Fibroblast of skin of scalp (primary cell): ENCODE measurements around the gene MRPL49. TPM values are rescaled to one million over a fixed set of nuclear protein-coding genes. Genes with fewer than 3 reads are reported as not detected.
A peak's percentile ranks its signal among the peaks of the same experiment; 100 is the strongest.

Source experiments
- DNase-seq: peaks from one replicate; pipeline ENCODE4 v3.0.0-alpha.2; 2013
- polyA plus RNA-seq, 2 experiments: library from polyadenylated mRNA; unstranded; fragments of 120-200 nt; gene quantifications; one replicate each; pipeline ENCODE4 v1.2.1, GENCODE V29; 2013; ENCODE audit not compliant: insufficient read length in 2 of 2

The MRPL49 gene
- 37.5 TPM for polyA plus RNA-seq (2013, experiment 1 of 2; ENCODE audit: insufficient read length)
- polyA plus RNA-seq (2013, experiment 2 of 2; ENCODE audit: insufficient read length) = 35.6 TPM

DNA sequence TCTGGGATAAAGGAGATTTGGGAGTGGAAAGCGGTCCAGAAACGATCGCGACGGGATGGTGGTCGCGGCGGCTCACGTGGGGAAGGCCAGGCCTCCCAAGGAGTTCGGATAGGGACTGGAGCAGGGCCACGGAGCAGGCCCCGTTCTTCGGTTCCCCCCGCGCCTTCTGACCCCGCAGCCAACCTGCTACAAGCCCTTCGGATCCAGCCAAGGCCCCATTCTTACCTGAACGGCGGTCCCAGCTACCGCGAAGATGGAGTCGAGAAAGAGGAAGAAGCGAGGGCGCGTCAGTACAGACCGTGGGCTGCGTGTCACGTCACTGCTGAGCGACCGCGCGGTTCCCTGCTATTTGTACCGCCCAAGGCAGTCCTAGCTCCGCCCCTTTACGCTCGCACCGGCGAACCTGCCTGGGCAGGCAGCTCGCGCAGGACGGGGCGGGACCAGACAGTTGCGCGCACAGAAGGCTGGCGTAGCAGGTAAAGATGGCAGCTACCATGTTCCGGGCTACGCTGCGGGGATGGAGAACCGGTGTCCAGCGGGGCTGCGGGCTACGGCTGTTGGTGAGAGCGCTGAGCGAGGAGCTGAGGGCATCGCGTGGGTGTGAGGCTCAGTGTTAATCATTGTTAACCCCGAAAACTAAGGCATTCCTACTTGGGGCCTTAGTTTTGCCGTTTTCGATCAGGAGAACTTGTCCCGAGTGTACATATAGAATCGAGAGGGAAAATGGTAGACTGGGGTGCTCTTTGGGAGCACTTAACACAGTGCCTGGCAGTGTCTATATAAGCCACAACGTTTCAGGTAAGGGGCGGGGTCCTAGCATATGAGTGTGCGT is at the start of gene MRPL49, which contains the start of gene FAU:
MRPL49 (plus strand) TSS at position 457 of the 832 bp plus-strand sequence; CDS start at position 483, 26 bp downstream.
FAU (minus strand) TSS at position 270 of the 832 bp plus-strand sequence. CDS start 321 bp downstream, outside the sequence.
- DNase-seq = peak; percentile 95

- DNase-seq = no peak
These were observed 49.5 kb upstream of the MRPL49 start for GRCh38 chr11:65072631-65072966.

GRCh38 chr11:65077451-65077850 is 44.7 kb upstream of the MRPL49 start:
- no peak for DNase-seq

- no peak for DNase-seq
These were observed 44.0 kb upstream of the MRPL49 start for GRCh38 chr11:65078151-65078550.

- no peak for DNase-seq
These were observed 43.3 kb upstream of the MRPL49 start for GRCh38 chr11:65078786-65079342.

- DNase-seq = no peak
These were observed 38.8 kb upstream of the MRPL49 start for GRCh38 chr11:65083134-65083833.

GRCh38 chr11:65083834-65084597 is 38.1 kb upstream of the MRPL49 start, which contains the start of the genes CDCA5 and ZFPL1:
TSS of gene CDCA5 (minus strand) at chr11:65084040. CDS start at chr11:65083978, 62 bp downstream.
TSS of gene ZFPL1 (plus strand) at chr11:65084222. CDS start at chr11:65084699, 477 bp downstream.
- DNase-seq = peak; percentile 97

DNA sequence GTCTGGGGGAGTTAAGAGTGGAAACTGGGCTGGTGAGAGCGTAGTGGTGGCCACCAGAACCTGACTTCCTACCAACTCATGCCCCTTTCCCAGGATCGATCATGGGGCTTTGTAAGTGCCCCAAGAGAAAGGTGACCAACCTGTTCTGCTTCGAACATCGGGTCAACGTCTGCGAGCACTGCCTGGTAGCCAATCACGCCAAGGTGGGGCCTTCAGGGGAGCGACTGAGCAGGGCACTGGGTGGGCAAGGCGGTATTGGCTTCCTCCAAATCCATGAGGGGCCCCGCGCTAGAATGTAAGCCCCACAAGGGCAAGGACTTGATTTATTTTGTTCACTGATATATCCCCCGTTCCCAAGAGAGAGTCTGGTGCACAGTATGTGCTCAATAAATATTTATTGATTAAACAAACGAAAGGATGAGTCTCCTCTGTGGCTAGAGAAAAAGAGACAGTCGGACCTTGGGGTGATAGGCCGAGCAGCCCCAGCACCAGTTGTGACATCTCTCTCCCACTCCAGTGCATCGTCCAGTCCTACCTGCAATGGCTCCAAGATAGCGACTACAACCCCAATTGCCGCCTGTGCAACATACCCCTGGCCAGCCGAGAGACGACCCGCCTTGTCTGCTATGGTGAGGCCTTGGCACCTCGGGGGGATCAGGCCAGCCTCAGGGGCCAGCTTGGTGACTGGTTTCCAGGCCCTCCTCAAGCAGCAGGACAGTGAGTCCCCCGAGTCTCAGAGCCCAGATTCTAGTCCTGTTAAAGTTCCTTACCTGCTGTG is 37.3 kb upstream of the MRPL49 start:
- no peak for DNase-seq

GRCh38 chr11:65085446-65085845 is 36.7 kb upstream of the MRPL49 start:
- DNase-seq = no peak

DNA sequence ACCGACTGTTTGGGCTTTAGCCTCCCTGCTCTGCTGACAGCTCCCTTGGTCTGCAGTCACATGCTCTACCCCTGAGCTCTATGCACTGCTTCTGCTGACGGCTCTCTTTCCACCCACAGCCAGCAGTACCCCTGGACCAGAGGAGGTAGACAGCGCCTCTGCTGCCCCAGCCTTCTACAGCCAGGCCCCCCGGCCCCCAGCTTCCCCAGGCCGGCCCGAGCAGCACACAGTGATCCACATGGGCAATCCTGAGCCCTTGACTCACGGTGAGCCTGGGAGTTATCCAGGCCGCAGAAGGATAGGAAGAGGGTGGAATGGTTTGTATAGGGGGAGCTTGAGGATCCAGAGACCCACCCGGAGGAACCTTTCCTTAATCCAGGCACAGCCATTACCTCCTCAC is 35.3 kb upstream of the MRPL49 start:
- DNase-seq = no peak

DNA sequence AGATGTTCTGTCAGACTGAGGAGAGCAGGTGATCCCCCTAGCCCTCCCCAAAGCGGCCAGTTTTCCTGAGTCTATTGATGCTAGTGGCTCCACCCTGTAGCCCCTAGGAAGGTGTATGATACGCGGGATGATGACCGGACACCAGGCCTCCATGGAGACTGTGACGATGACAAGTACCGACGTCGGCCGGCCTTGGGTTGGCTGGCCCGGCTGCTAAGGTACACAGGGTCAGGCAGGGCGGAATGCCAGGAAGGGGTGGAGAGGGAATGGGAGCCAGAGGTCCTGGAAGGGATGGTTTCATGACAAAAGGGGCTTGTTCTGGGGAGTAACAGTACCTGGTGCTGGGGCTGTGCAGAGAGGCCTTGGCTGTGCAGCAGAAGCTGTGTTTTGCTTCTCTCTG is 34.9 kb upstream of the MRPL49 start:
- DNase-seq = no peak

DNA sequence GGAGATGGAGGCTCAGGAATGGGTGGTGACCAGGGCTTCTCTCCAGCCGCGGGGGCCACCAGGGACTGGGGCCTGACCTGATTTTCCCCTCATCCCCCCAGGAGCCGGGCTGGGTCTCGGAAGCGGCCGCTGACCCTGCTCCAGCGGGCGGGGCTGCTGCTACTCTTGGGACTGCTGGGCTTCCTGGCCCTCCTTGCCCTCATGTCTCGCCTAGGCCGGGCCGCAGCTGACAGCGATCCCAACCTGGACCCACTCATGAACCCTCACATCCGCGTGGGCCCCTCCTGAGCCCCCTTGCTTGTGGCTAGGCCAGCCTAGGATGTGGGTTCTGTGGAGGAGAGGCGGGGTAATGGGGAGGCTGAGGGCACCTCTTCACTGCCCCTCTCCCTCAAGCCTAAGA is 34.3 kb upstream of the MRPL49 start:
- DNase-seq = no peak

- DNase-seq = no peak
These were observed 32.5 kb upstream of the MRPL49 start for GRCh38 chr11:65089621-65090020.

- DNase-seq = no peak
These were observed 31.5 kb upstream of the MRPL49 start for GRCh38 chr11:65090628-65091027.

DNA sequence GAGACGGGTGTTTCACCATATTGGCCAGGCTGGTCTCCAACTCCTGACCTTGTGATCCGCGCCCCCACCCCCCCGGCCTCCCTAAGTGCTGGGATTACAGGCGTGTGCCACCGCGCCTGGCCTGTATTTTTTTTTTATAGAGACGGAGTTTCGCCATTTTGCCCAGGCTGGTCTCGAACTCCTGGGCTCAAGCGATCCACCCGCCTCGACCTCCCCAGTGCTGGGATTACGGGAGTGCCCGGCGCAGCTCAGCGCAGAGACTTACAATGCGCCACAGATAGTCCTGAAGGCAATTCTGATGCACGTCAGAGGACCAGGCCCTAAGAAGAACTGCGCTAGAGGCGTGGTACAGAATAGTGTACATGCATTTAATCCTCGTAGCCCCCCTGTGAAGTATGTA is 26.7 kb upstream of the MRPL49 start:
- no peak for DNase-seq

DNA sequence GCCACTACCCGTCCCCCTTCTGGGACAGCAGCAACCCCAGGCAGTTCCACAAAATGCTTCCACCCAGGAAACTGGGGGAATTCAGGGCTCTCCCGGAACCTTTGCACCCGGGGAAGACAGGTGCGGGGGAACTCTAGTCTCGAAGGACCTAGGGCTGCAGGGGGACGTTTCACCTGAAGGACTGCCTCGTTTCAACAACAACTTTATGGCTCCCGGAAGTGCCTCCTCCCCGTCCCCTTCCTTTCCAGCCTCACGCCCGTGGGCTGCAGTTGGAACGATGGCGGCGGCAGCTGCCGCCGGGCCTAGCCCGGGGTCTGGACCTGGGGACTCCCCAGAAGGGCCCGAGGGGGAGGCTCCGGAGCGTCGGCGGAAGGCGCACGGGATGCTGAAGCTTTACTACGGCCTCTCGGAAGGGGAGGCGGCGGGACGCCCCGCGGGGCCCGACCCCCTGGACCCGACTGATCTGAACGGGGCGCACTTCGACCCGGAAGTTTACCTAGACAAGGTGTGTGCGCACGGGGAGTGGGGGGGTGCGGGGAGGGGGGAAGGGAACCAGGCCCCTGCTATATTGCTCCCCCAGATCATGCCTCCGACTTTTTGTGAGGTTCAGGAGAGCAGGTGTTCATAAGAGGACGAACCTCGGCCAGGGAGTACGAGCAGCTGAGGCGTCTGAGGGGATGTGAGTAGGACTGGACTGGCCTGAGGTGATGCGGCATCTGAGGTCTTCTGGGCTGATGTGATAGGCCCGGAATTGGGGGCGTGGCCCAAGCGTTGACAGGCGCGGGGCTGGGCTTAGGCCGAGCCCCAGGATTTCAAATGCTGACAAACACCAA is 25.9 kb upstream of the MRPL49 start, which contains the start of gene VPS51:
VPS51 (plus strand) TSS at position 241 of the 833 bp plus-strand sequence; CDS start at position 278, 37 bp downstream.
- peak; percentile 92 for DNase-seq

DNA sequence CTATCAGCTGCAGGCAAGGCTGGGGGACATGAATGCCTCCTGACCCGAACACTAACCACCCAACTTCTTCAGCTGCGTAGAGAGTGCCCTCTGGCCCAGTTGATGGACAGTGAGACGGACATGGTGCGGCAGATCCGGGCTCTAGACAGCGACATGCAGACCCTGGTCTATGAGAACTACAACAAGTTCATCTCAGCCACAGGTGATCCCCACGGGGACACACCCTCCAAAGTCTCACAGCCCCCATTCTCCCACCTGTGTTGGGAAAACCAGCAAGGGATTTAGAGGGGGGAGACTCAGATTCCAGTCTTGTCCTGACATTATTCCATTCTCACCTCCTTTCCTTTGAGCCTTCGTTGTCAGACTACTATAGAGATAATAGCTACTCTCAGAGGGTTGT is 25.2 kb upstream of the MRPL49 start:
- DNase-seq = no peak

GRCh38 chr11:65100674-65101350 is 21.3 kb upstream of the MRPL49 start:
- no peak for DNase-seq

- no peak for DNase-seq
These were observed 19.7 kb upstream of the MRPL49 start for GRCh38 chr11:65102142-65103095.
